ENCODE measurements around the gene FBXL5.

GRCh38 chr4:15676039-15676438 is 20.9 kb upstream of the FBXL5 start:
- TF ChIP-seq ZNF239 (CRISPR knock-in tag; IDR thresholded peaks at IDR 0.05) (no peak), POLR2H (tag; IDR thresholded peaks at IDR 0.05; ENCODE audit: low read depth) (no peak), SAFB (IDR thresholded peaks at IDR 0.05; ENCODE audit: borderline replicate concordance, low read depth, low read length) (no peak), TRIM25 (IDR thresholded peaks at IDR 0.05; ENCODE audit: borderline replicate concordance) (no peak), E2F1 (CRISPR knock-in tag; IDR thresholded peaks at IDR 0.05) (no peak), FOXO4 (CRISPR knock-in tag; IDR thresholded peaks at IDR 0.05) (no peak), ZZZ3 (IDR thresholded peaks at IDR 0.05) (no peak), CTCF (IDR thresholded peaks at IDR 0.05 in 2 of 3, conservative IDR thresholded peaks at IDR 0.05 in 1 of 3; ENCODE audit: insufficient read depth in 2 of 3, low read depth in 1 of 3, low read length in 3 of 3) (no peak), RNF2 (IDR thresholded peaks at IDR 0.05) (no peak), AFF4 (CRISPR knock-in tag; IDR thresholded peaks at IDR 0.05) (no peak), REST (IDR thresholded peaks at IDR 0.05; ENCODE audit: borderline replicate concordance) (no peak), REST (CRISPR knock-in tag; IDR thresholded peaks at IDR 0.05; ENCODE audit: low read depth) (no peak), ZNF324 (CRISPR knock-in tag; IDR thresholded peaks at IDR 0.05) (no peak), SMC3 (conservative IDR thresholded peaks at IDR 0.05; ENCODE audit: insufficient read depth, low read depth, low read length) (no peak), MAZ (CRISPR knock-in tag; conservative IDR thresholded peaks at IDR 0.05 in 1 of 2, IDR thresholded peaks at IDR 0.05 in 1 of 2) (no peak)
